ENCODE measurements around the gene CD44.

DNA sequence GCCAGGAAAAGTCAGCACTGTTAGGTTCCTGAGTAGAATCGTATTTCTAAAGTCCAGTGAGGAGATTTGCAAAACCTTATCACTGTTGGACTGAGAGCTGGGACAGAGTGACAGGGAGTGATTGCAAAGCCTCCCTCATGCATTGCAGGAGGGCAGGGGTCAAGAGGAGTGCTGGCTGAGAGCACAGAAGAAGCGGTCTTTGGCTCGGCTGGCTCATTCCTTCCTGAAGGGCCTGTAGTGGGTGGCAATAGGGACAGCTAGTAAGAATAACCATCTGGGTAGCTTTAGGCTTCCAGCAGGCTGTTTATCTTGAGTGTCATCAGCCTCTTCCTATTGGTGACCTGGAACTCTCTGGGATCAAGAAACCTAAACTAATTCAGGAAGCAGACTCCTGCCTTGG lies 53.4 kb downstream of the CD44 start:
- TF ChIP-seq CTCF (IDR thresholded peaks at IDR 0.05; ENCODE audit: poor library complexity, severe bottlenecking) (no peak), POLR2AphosphoS5 (IDR thresholded peaks at IDR 0.05) (no peak), EZH2 (IDR thresholded peaks at IDR 0.05; ENCODE audit: borderline replicate concordance, insufficient read depth, low read length, poor library complexity, severe bottlenecking) (no peak), EP300 (conservative IDR thresholded peaks at IDR 0.05; ENCODE audit: poor library complexity, severe bottlenecking) (no peak), TAF1 (IDR thresholded peaks at IDR 0.05; ENCODE audit: low read depth) (no peak)
- TF ChIP-seq, protein P1, sequence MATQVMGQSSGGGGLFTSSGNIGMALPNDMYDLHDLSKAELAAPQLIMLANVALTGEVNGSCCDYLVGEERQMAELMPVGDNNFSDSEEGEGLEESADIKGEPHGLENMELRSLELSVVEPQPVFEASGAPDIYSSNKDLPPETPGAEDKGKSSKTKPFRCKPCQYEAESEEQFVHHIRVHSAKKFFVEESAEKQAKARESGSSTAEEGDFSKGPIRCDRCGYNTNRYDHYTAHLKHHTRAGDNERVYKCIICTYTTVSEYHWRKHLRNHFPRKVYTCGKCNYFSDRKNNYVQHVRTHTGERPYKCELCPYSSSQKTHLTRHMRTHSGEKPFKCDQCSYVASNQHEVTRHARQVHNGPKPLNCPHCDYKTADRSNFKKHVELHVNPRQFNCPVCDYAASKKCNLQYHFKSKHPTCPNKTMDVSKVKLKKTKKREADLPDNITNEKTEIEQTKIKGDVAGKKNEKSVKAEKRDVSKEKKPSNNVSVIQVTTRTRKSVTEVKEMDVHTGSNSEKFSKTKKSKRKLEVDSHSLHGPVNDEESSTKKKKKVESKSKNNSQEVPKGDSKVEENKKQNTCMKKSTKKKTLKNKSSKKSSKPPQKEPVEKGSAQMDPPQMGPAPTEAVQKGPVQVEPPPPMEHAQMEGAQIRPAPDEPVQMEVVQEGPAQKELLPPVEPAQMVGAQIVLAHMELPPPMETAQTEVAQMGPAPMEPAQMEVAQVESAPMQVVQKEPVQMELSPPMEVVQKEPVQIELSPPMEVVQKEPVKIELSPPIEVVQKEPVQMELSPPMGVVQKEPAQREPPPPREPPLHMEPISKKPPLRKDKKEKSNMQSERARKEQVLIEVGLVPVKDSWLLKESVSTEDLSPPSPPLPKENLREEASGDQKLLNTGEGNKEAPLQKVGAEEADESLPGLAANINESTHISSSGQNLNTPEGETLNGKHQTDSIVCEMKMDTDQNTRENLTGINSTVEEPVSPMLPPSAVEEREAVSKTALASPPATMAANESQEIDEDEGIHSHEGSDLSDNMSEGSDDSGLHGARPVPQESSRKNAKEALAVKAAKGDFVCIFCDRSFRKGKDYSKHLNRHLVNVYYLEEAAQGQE (IDR thresholded peaks at IDR 0.05; ENCODE audit: borderline replicate concordance), result no peak
